Thymus (tissue), 11 donors: ENCODE results near the gene ARRDC1. TPM values are rescaled to one million over a fixed set of nuclear protein-coding genes. Genes with fewer than 3 reads are reported as not detected.

Source experiments
- DNase-seq, 9 donors: peaks; one replicate each; pipeline ENCODE4 v3.0.0-alpha.2; 2013; ENCODE audit warnings: low spot score in 9 of 9, low read depth in 6 of 9, missing footprints in 1 of 9
- H3K27ac ChIP-seq, 2 donors: one replicate each; pipeline ENCODE4 v1.5.1; 2013; ENCODE audit warnings: control low read depth in 1 of 2, low read depth in 1 of 2, low read length in 1 of 2, mild to moderate bottlenecking in 1 of 2, moderate library complexity in 1 of 2
- H3K27me3 ChIP-seq, 2 donors: one replicate each; pipeline ENCODE4 v1.5.1; 2013; ENCODE audit warnings: low read length in 1 of 2; ENCODE audit not compliant: control insufficient read depth in 2 of 2, insufficient read depth in 1 of 2
- H3K36me3 ChIP-seq, 2 donors: one replicate each; pipeline ENCODE4 v1.5.1; 2013; ENCODE audit warnings: low read length in 1 of 2, mild to moderate bottlenecking in 1 of 2, moderate library complexity in 1 of 2; ENCODE audit not compliant: control insufficient read depth in 2 of 2, insufficient read depth in 2 of 2
- H3K4me1 ChIP-seq, 2 donors: one replicate each; pipeline ENCODE4 v1.5.1; 2013; ENCODE audit warnings: low read length in 2 of 2; ENCODE audit not compliant: control insufficient read depth in 2 of 2, insufficient read depth in 2 of 2
- H3K4me3 ChIP-seq, 2 donors: one replicate each; pipeline ENCODE4 v1.5.1; 2013; ENCODE audit warnings: low read length in 2 of 2, control low read depth in 1 of 2, mild to moderate bottlenecking in 1 of 2
- H3K9me3 ChIP-seq, 2 donors: one replicate each; pipeline ENCODE4 v1.5.1; 2013; ENCODE audit warnings: low read length in 1 of 2, mild to moderate bottlenecking in 1 of 2; ENCODE audit not compliant: control insufficient read depth in 2 of 2, insufficient read depth in 1 of 2
- WGBS: extraction: QIAGEN DNeasy Blood & Tissue Kit; methylation state at CpG from one replicate; pipeline ENCODE4 v1.1.7; 2013; 5-methylcytosine and 5-hydroxymethylcytosine counted together
- polyA plus RNA-seq: library from polyadenylated mRNA; stranded (reverse); fragments of 200-250 nt; gene quantifications from one replicate; pipeline ENCODE4 v1.2.3, GENCODE V29; 2013
- total RNA-seq: library from RNA; stranded (reverse); fragments of 120-200 nt; gene quantifications from one replicate; pipeline ENCODE4 v1.2.4, GENCODE V29; 2013
- donor health status: healthy.

Gene ARRDC1
- total and polyA plus RNA-seq, 2 donors, result 21.3 to 109 TPM

- peaks cover 19% of the 10 kb centered on the region in 2 donors for H3K36me3 ChIP-seq
- no peak for DNase-seq
- H3K27ac ChIP-seq, result no peak overlapping the region
Measured at GRCh38 chr9:137649553-137649952, 44.1 kb downstream of the ARRDC1 start.

GRCh38 chr9:137650259-137650658 is 44.8 kb downstream of the ARRDC1 start:
- peaks cover 21% of the 10 kb centered on the region in 2 donors for H3K36me3 ChIP-seq
- H3K9me3 ChIP-seq, result peaks cover 0 to 1% of the 10 kb centered on the region in 2 donors
- DNase-seq, result no peak
- no peaks in the 10 kb centered on the region for H3K27me3 ChIP-seq
- H3K27ac ChIP-seq, result no peak overlapping the region
- 96% methylated on average over 2 of the region's 2 CpGs for WGBS
- H3K4me3 ChIP-seq, result no peak overlapping the region
- peaks cover 8 to 10% of the 10 kb centered on the region in 2 donors for H3K4me1 ChIP-seq

More at GRCh38 chr9:137649553-137649952, 44.1 kb downstream of the ARRDC1 start:
- Histone ChIP-seq H3K4me1 (peaks cover 8 to 10% of the 10 kb centered on the region in 2 donors), H3K9me3 (peaks cover 0 to 1% of the 10 kb centered on the region in 2 donors), H3K27me3 (no peaks in the 10 kb centered on the region), H3K4me3 (no peak overlapping the region)
- 97% methylated on average over 9 of the region's 9 CpGs for WGBS

DNA sequence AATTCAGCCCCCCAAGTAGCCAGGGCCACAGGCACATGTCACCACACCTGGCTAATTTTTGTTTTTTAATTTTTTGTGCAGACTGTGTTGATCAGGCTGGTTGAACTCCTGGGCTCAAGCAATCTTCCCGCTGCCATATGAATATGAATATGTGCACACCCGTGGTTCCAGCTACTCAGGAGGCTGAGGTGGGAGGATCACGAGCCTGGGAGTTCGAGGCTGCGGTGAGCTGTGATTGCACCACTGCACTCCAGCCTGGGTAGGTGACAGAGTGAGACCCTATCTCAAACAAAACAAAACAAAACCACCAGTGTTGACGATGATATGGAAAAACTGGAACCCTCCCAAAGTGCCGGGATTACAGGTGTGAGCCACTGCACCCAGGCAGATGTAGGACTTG is 45.3 kb downstream of the ARRDC1 start:
- Histone ChIP-seq H3K27ac (no peak overlapping the region), H3K36me3 (peaks cover 21 to 25% of the 10 kb centered on the region in 2 donors), H3K4me1 (peaks cover 8 to 10% of the 10 kb centered on the region in 2 donors), H3K9me3 (peaks cover 0 to 1% of the 10 kb centered on the region in 2 donors), H3K4me3 (no peak overlapping the region), H3K27me3 (no peaks in the 10 kb centered on the region)
- no peak for DNase-seq
- WGBS, result 97% methylated on average over 7 of the region's 7 CpGs

DNA sequence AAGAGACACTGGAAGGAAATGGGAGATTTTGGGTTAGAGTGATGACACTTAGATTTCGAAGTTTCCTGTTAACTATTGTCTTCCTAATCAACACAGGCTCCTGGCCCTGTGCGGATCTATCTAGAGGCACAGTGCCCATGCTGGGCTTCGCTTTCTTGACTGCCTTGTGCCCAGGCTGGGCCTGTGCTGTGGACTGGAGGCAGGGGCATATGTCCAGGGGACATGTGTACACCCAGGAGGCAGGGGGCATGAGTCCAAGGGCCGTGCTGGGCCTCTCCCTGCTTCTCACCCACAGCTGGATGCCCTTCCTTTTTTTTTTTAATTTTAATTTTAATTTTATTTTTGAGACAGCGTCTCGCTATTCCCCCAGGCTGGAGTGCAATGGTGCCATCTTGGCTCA is 50.9 kb downstream of the ARRDC1 start:
- Histone ChIP-seq H3K27ac (no peak overlapping the region), H3K4me1 (no peaks in the 10 kb centered on the region), H3K27me3 (no peaks in the 10 kb centered on the region), H3K9me3 (no peaks in the 10 kb centered on the region), H3K36me3 (peaks cover 8 to 14% of the 10 kb centered on the region in 2 donors), H3K4me3 (no peak overlapping the region)
- 98% methylated on average over 6 of the region's 6 CpGs for WGBS
- DNase-seq, result no peak

- 94% methylated on average over 2 of the region's 2 CpGs for WGBS
- no peak overlapping the region for H3K4me3 ChIP-seq
- H3K36me3 ChIP-seq, result peaks cover 3 to 7% of the 10 kb centered on the region in 2 donors
- H3K4me1 ChIP-seq, result no peaks in the 10 kb centered on the region
- no peak for DNase-seq
- H3K9me3 ChIP-seq, result no peaks in the 10 kb centered on the region
- H3K27ac ChIP-seq, result no peak overlapping the region
- no peaks in the 10 kb centered on the region for H3K27me3 ChIP-seq
Measured at GRCh38 chr9:137657606-137658005, 52.1 kb downstream of the ARRDC1 start.

DNA sequence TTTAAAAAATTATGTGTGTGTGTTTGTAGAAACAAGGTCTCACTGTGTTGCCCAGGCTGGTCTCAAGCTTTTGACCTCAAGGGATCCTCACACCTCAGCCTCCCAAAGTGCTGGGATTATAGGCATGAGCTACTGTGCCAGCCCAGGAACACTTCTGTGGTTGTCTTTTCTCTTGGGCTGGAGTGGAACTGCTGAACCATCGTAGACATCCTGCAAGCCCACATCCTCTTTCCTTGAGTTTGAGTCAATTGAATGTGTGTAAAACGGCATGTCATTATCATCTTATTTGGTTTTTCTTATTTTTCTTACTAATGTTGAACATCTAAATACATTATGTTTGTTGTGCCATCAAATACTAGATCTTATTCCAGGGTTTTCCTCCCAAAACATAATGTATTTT is 53.3 kb downstream of the ARRDC1 start:
- WGBS, result 31% methylated on average over 2 of the region's 2 CpGs
- Histone ChIP-seq H3K36me3 (peaks cover 3 to 6% of the 10 kb centered on the region in 2 donors), H3K27me3 (no peaks in the 10 kb centered on the region), H3K4me1 (no peaks in the 10 kb centered on the region), H3K27ac (no peak overlapping the region), H3K9me3 (no peaks in the 10 kb centered on the region), H3K4me3 (no peak overlapping the region)
- no peak for DNase-seq

DNA sequence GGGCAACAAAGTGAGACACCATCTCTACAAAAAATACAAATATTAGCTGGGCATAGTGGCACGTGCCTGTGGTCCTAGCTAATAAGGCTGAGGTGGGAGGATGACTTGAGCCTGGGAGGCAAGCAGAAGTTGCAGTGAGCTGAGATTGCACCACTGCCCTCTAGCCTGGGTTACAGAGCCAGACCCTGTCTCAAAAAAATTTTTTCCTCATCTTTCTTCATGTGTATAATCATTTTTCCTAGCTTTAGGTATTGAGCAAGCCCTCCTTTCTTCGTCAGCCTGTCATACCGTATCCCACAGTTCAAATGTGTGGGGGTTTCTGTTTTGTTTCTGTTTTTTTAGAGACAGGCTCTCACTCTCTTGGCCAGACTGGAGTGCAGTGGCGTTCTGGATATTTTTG is 54.7 kb downstream of the ARRDC1 start:
- Histone ChIP-seq H3K4me1 (no peaks in the 10 kb centered on the region), H3K4me3 (no peak overlapping the region), H3K27me3 (no peaks in the 10 kb centered on the region), H3K9me3 (no peaks in the 10 kb centered on the region), H3K27ac (no peak overlapping the region), H3K36me3 (peaks cover 0 to 5% of the 10 kb centered on the region in 2 donors)
- DNase-seq, result no peak
- 94% methylated on average over 4 of the region's 4 CpGs for WGBS

- Histone ChIP-seq H3K4me3 (no peak overlapping the region), H3K4me1 (peaks cover 0 to 14% of the 10 kb centered on the region in 2 donors), H3K9me3 (no peaks in the 10 kb centered on the region), H3K27me3 (no peaks in the 10 kb centered on the region), H3K27ac (no peak overlapping the region), H3K36me3 (peaks cover 5 to 10% of the 10 kb centered on the region in 2 donors)
- DNase-seq, result no peak
- 97% methylated on average over 4 of the region's 4 CpGs for WGBS
Measured at GRCh38 chr9:137663584-137663983, 58.1 kb downstream of the ARRDC1 start.

GRCh38 chr9:137664676-137665075 is 59.2 kb downstream of the ARRDC1 start:
- DNase-seq, result no peak
- peaks cover 0 to 14% of the 10 kb centered on the region in 2 donors for H3K4me1 ChIP-seq
- no peaks in the 10 kb centered on the region for H3K27me3 ChIP-seq
- no peak overlapping the region for H3K4me3 ChIP-seq
- WGBS, result 97% methylated on average over 7 of the region's 7 CpGs
- no peak overlapping the region for H3K27ac ChIP-seq
- no peaks in the 10 kb centered on the region for H3K9me3 ChIP-seq
- peaks cover 5 to 19% of the 10 kb centered on the region in 2 donors for H3K36me3 ChIP-seq
